Measurements from ENCODE around the gene SUFU.

DNA sequence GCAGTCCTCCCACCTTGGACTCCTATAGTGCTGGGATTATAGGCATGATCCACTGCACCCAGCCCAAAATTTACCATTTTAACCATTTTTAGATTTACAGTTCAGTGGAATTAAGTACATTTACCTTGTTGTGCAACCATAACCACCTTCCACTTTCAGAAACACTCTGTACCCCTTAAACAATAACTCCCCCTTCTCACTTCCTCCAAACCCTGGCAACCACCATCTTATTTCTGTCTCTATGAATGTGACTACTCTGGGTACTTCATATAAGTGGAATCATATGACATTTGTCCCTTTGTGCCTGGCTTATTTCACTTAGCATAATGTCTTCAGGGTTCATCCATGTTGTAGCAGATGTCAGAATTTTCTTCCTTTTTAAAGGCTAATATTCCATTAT lies 33.6 kb downstream of the SUFU start:
- TF ChIP-seq POLR2A (IDR thresholded peaks at IDR 0.05) (no peak), CTCF (IDR thresholded peaks at IDR 0.05) (no peak), POLR2AphosphoS5 (IDR thresholded peaks at IDR 0.05; ENCODE audit: insufficient read depth in 1 of 2, low read depth in 1 of 2) (no peak)

All from vagina (tissue), 2 donors.